Gastrocnemius medialis (tissue), 4 donors: ENCODE data around the gene KDM4B.

Experiments used
- POLR2A ChIP-seq, 2 donors: fragments of 450-650 bp; IDR thresholded peaks; one replicate each; pipeline ENCODE4 v1.6.1; 2017; ENCODE audit warnings: antibody characterized with exemption in 2 of 2, mild to moderate bottlenecking in 2 of 2, moderate library complexity in 2 of 2
- TF ChIP-seq, protein P1 (sequence below), 5 experiments: fragments of 450-650 bp in 3 of 5; fragments of 200-600 bp in 2 of 5; sonication (generic) in 2 of 5; IDR thresholded peaks in 4 of 5; conservative IDR thresholded peaks in 1 of 5; 1 replicate in 4 of 5; 2 replicates in 1 of 5; pipeline ENCODE4 v1.5.1; 2016 to 2019; ENCODE audit warnings: antibody characterized with exemption in 5 of 5, mild to moderate bottlenecking in 3 of 5, moderate library complexity in 3 of 5

DNA sequence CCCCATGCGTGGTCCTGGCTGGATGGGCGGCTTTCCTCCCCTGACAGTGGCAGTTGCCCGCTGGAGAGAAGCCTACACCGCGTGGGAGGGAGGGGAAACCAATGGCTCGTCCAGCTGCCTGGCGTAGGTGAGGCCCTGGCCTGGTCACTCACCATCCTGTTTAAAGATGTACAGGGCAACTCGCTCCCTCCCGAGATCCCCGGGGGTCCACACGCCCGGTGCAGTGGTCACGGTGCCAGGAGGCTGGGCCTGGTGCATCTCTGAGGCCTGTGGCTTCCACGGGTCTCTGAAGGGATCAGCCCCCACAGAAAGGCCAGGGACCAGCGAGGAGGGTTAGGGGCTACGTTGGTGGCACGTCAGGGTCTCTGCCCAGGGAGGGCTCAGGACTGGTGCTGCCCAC is 156.5 kb downstream of the KDM4B start:
- TF ChIP-seq, protein P1, sequence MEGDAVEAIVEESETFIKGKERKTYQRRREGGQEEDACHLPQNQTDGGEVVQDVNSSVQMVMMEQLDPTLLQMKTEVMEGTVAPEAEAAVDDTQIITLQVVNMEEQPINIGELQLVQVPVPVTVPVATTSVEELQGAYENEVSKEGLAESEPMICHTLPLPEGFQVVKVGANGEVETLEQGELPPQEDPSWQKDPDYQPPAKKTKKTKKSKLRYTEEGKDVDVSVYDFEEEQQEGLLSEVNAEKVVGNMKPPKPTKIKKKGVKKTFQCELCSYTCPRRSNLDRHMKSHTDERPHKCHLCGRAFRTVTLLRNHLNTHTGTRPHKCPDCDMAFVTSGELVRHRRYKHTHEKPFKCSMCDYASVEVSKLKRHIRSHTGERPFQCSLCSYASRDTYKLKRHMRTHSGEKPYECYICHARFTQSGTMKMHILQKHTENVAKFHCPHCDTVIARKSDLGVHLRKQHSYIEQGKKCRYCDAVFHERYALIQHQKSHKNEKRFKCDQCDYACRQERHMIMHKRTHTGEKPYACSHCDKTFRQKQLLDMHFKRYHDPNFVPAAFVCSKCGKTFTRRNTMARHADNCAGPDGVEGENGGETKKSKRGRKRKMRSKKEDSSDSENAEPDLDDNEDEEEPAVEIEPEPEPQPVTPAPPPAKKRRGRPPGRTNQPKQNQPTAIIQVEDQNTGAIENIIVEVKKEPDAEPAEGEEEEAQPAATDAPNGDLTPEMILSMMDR (IDR thresholded peaks at IDR 0.05 in 4 of 5, conservative IDR thresholded peaks at IDR 0.05 in 1 of 5), result no peak
- TF ChIP-seq POLR2A (IDR thresholded peaks at IDR 0.05), result no peak
